ENCODE data around the gene GPRC5D.

GRCh38 chr12:12896260-12896659 lies 55.7 kb downstream of the GPRC5D start:
- TF ChIP-seq PPARA (CRISPR knock-in tag; IDR thresholded peaks at IDR 0.05; ENCODE audit: borderline replicate concordance) (no peak), ZFP3 (CRISPR knock-in tag; IDR thresholded peaks at IDR 0.05) (no peak), ZFP30 (CRISPR knock-in tag; IDR thresholded peaks at IDR 0.05) (no peak), OSR1 (CRISPR knock-in tag; IDR thresholded peaks at IDR 0.05) (no peak), ARNTL (CRISPR knock-in tag; IDR thresholded peaks at IDR 0.05; ENCODE audit: borderline replicate concordance, low read depth) (no peak), ZNF8 (CRISPR knock-in tag; IDR thresholded peaks at IDR 0.05) (no peak), CREB5 (CRISPR knock-in tag; IDR thresholded peaks at IDR 0.05; ENCODE audit: low read depth) (no peak), BACH2 (CRISPR knock-in tag; IDR thresholded peaks at IDR 0.05; ENCODE audit: borderline replicate concordance) (no peak), TSHZ2 (CRISPR knock-in tag; IDR thresholded peaks at IDR 0.05) (no peak), TCF4 (CRISPR knock-in tag; IDR thresholded peaks at IDR 0.05; ENCODE audit: borderline replicate concordance) (no peak)
